Body of pancreas (tissue), 4 donors: ENCODE measurements around the gene GAPVD1. TPM values are rescaled to one million over a fixed set of nuclear protein-coding genes. Genes with fewer than 3 reads are reported as not detected.
"Not testable (repeated sequence)": the region's sequence is repeated elsewhere in the genome, so short reads cannot be mapped to it uniquely, and the experiment has no call there.

Experiments
- ATAC-seq: fragments of 150-250 bp; one replicate; pipeline ENCODE4 v1.9.1; 2016
- DNase-seq, 4 donors: peaks; one replicate each; pipeline ENCODE4 v3.0.0-alpha.2; 2019
- H3K27ac ChIP-seq, 4 donors: fragments of 200-600 bp; sonication (generic); 1 replicate in 3 of 4; 2 replicates in 1 of 4; pipeline versions ENCODE4 v1.5.1 to v1.6.1; 2016 to 2019; ENCODE audit warnings: mild to moderate bottlenecking in 1 of 4, mixed read lengths in 1 of 4, moderate library complexity in 1 of 4
- H3K27me3 ChIP-seq, 2 donors: fragments of 200-600 bp; sonication (generic); one replicate each; pipeline ENCODE4 v1.6.0; 2016; ENCODE audit warnings: mild to moderate bottlenecking in 1 of 2
- H3K36me3 ChIP-seq, 2 donors: fragments of 200-600 bp; sonication (generic); replicated peaks in 1 of 2; 2 replicates each; pipeline ENCODE4 v1.5.1; 2016; ENCODE audit warnings: low read depth in 2 of 2; ENCODE audit not compliant: insufficient read depth in 1 of 2
- H3K4me1 ChIP-seq: fragments of 200-600 bp; sonication (generic); one replicate; pipeline ENCODE4 v1.6.0; 2016
- H3K4me3 ChIP-seq, 2 donors: fragments of 200-600 bp; sonication (generic); 1 replicate in 1 of 2; 2 replicates in 1 of 2; pipeline ENCODE4 v1.5.1; 2016 to 2019
- H3K9me3 ChIP-seq, 3 donors: fragments of 200-600 bp; sonication (generic); 1 replicate in 2 of 3; 2 replicates in 1 of 3; pipeline ENCODE4 v1.5.1; 2016
- CTCF ChIP-seq, 7 experiments: fragments of 450-650 bp in 4 of 7; fragments of 200-600 bp in 3 of 7; sonication (generic) in 3 of 7; IDR thresholded peaks; one replicate each; pipeline ENCODE4 v1.5.1; 2016 to 2019; ENCODE audit warnings: antibody characterized with exemption in 7 of 7
- POLR2A ChIP-seq, 3 donors: fragments of 450-650 bp; IDR thresholded peaks; one replicate each; pipeline ENCODE4 v1.6.1; 2016; ENCODE audit warnings: antibody characterized with exemption in 3 of 3, mild to moderate bottlenecking in 2 of 3
- WGBS, 2 donors: methylation state at CpG; one replicate each; pipeline ENCODE4 v1.1.5; 2017; 5-methylcytosine and 5-hydroxymethylcytosine counted together
- intact Hi-C: fragments of 100-400 bp; cut with DNase I; formaldehyde crosslinking; loops from one replicate; pipeline ENCODE4 v1.15.1; 2023
- total RNA-seq, 2 donors: library from RNA; depleted of rRNA; stranded (reverse); fragments of >200 nt; gene quantifications; one replicate each; pipeline ENCODE4 v1.1.0, GENCODE V29; 2016

Gene GAPVD1
- total RNA-seq = 10 to 100 TPM; 25.7 to 48.8 TPM

- DNase-seq (peak; percentile 87 to 91 (median 90)), ATAC-seq (peak; percentile 99)
- H3K27me3 ChIP-seq = no peaks in the 10 kb centered on the region
- H3K36me3 ChIP-seq = no peaks in the 10 kb centered on the region
- peak in 6 of 7 experiments; percentile 32 to 64 (median 43) for TF ChIP-seq CTCF (IDR thresholded peaks at IDR 0.05)
- TF ChIP-seq POLR2A (IDR thresholded peaks at IDR 0.05) = peak in 2 of 3 donors; percentile 67 to 73
- H3K9me3 ChIP-seq = no peaks in the 10 kb centered on the region
- peak within 1 kb of the TSS; percentile 28 to 86 (median 66) for H3K27ac ChIP-seq
- intact Hi-C loops = no loop called here
- WGBS, 2 donors = 1 to 2% methylated on average over 32 to 63 of the region's 72 CpGs
- H3K4me1 ChIP-seq = peaks cover 32% of the 10 kb centered on the region
- H3K4me3 ChIP-seq = peak within 1 kb of the TSS; percentile 56 to 89
Observed at GRCh38 chr9:125261501-125262293, at the start of gene GAPVD1. Gene GAPVD1 (plus strand): TSS chr9:125261826. CDS start chr9:125298922, 37,096 bp downstream.

- H3K36me3 ChIP-seq = peaks cover 0 to 4% of the 10 kb centered on the region in 2 donors
- intact Hi-C loops = no loop called here
- 78 to 86% methylated on average over 5 of the region's 5 CpGs for WGBS, 2 donors
Observed at GRCh38 chr9:125214186-125214585, 47.4 kb upstream of the GAPVD1 start.

GRCh38 chr9:125218621-125219020, 43.0 kb upstream of the GAPVD1 start:
- no peaks in the 10 kb centered on the region for H3K36me3 ChIP-seq
- no peak for ATAC-seq
- 87 to 95% methylated on average over 3 of the region's 3 CpGs for WGBS, 2 donors

More at GRCh38 chr9:125214186-125214585, 47.4 kb upstream of the GAPVD1 start:
- no peaks in the 10 kb centered on the region for H3K4me1 ChIP-seq
- ATAC-seq (no peak), DNase-seq (no peak)
- no peaks in the 10 kb centered on the region for H3K27me3 ChIP-seq
- TF ChIP-seq POLR2A (IDR thresholded peaks at IDR 0.05) = no peak
- TF ChIP-seq CTCF (IDR thresholded peaks at IDR 0.05) = no peak
- H3K27ac ChIP-seq = no peak overlapping the region
- no peak overlapping the region for H3K4me3 ChIP-seq
- no peaks in the 10 kb centered on the region for H3K9me3 ChIP-seq

GRCh38 chr9:125224858-125225257, 36.8 kb upstream of the GAPVD1 start:
- ATAC-seq, H3K4me1 ChIP-seq, H3K4me3 ChIP-seq, DNase-seq, H3K36me3 ChIP-seq, H3K27me3 ChIP-seq, intact Hi-C loops, H3K27ac ChIP-seq, H3K9me3 ChIP-seq: not testable (repeated sequence)

More at GRCh38 chr9:125218621-125219020, 43.0 kb upstream of the GAPVD1 start:
- Histone ChIP-seq H3K4me3 (no peak overlapping the region), H3K4me1 (no peaks in the 10 kb centered on the region), H3K9me3 (no peaks in the 10 kb centered on the region), H3K27ac (no peak overlapping the region), H3K27me3 (no peaks in the 10 kb centered on the region)
- TF ChIP-seq POLR2A (IDR thresholded peaks at IDR 0.05) (no peak), CTCF (IDR thresholded peaks at IDR 0.05) (no peak)
- intact Hi-C loops = no loop called here
- no peak for DNase-seq

GRCh38 chr9:125227761-125228160, 33.9 kb upstream of the GAPVD1 start:
- TF ChIP-seq POLR2A (IDR thresholded peaks at IDR 0.05) = no peak
- TF ChIP-seq CTCF (IDR thresholded peaks at IDR 0.05) = no peak
- ATAC-seq (no peak), DNase-seq (no peak)
- Histone ChIP-seq H3K4me3 (no peak overlapping the region), H3K27me3 (no peaks in the 10 kb centered on the region), H3K36me3 (peaks cover 0 to 2% of the 10 kb centered on the region in 2 donors), H3K27ac (no peak overlapping the region), H3K4me1 (no peaks in the 10 kb centered on the region), H3K9me3 (no peaks in the 10 kb centered on the region)
- intact Hi-C loops = no loop called here
- WGBS, 2 donors = 94 to 98% methylated on average over 6 of the region's 6 CpGs
